ENCODE measurements around the gene C1orf210. TPM values are rescaled to one million over a fixed set of nuclear protein-coding genes. Genes with fewer than 3 reads are reported as not detected.

The C1orf210 gene
- polyA plus RNA-seq, 1 experiment: not detected

GRCh38 chr1:43243299-43243698, 42.1 kb downstream of the C1orf210 start:
- TF ChIP-seq, protein P1, sequence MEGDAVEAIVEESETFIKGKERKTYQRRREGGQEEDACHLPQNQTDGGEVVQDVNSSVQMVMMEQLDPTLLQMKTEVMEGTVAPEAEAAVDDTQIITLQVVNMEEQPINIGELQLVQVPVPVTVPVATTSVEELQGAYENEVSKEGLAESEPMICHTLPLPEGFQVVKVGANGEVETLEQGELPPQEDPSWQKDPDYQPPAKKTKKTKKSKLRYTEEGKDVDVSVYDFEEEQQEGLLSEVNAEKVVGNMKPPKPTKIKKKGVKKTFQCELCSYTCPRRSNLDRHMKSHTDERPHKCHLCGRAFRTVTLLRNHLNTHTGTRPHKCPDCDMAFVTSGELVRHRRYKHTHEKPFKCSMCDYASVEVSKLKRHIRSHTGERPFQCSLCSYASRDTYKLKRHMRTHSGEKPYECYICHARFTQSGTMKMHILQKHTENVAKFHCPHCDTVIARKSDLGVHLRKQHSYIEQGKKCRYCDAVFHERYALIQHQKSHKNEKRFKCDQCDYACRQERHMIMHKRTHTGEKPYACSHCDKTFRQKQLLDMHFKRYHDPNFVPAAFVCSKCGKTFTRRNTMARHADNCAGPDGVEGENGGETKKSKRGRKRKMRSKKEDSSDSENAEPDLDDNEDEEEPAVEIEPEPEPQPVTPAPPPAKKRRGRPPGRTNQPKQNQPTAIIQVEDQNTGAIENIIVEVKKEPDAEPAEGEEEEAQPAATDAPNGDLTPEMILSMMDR (IDR thresholded peaks at IDR 0.05; ENCODE audit: insufficient read depth, low read depth, low read length): no peak
- Histone ChIP-seq H3K4me3 (ENCODE audit: low read depth, low read length) (no peak overlapping the region), H3K36me3 (ENCODE audit: control insufficient read depth, insufficient read depth, low read length) (no peaks in the 10 kb centered on the region), H3K27me3 (ENCODE audit: control insufficient read depth, insufficient read depth, low read length) (no peaks in the 10 kb centered on the region)
- CTCF ChIA-PET: interaction anchor here (0.9 to 1.8 kb wide), 3 partner anchors 16 to 171 kb away, joined by 3 to 4 read pairs (median 3); partner anchors contain the start of gene CDC20
- POLR2A ChIA-PET: no interaction called here
- no peak for DNase-seq (ENCODE audit: low read depth)

DNA sequence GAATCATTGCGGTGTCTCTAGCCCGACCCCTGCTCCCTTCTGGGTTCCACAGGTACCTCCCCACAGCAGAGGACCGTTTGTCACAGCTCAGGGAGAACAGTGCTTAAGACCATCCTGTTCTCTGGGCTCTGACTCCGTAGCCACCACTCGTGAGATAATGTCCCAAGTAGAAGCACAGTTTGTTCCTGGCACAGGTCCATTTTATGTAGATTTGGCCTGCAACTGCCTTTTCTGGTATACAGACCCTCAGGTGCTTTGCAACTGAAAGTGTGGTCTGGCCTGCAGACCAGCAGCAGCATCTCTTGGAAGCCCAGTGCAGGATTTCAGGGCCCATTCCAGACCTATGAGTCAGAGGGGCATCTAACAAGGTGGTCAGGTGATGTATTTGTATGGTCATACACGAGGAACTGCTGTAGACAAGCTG, 44.0 kb downstream of the C1orf210 start:
- TF ChIP-seq, protein P1 (IDR thresholded peaks at IDR 0.05; ENCODE audit: insufficient read depth, low read depth, low read length): no peak
- no peaks in the 10 kb centered on the region for H3K27me3 ChIP-seq (ENCODE audit: control insufficient read depth, insufficient read depth, low read length)
- ChIA-PET POLR2A (no interaction called here), CTCF (interaction anchor here (1.6 kb wide), 1 partner anchor 117 kb away, joined by 3 read pairs; no protein-coding TSS in a partner anchor)
- no peak for DNase-seq (ENCODE audit: low read depth)
- H3K4me3 ChIP-seq (ENCODE audit: low read depth, low read length): no peak overlapping the region
- H3K36me3 ChIP-seq (ENCODE audit: control insufficient read depth, insufficient read depth, low read length): no peaks in the 10 kb centered on the region

GRCh38 chr1:43239484-43239883, 45.9 kb downstream of the C1orf210 start:
- H3K4me3 ChIP-seq (ENCODE audit: low read depth, low read length): no peak overlapping the region
- CTCF ChIA-PET: interaction anchor here (0.6 to 1.8 kb wide), 5 partner anchors 45 to 281 kb away, joined by 3 to 5 read pairs (median 4); no protein-coding TSS in a partner anchor
- H3K36me3 ChIP-seq (ENCODE audit: control insufficient read depth, insufficient read depth, low read length): no peaks in the 10 kb centered on the region
- no peak for DNase-seq (ENCODE audit: low read depth)
- TF ChIP-seq, protein P1 (IDR thresholded peaks at IDR 0.05; ENCODE audit: insufficient read depth, low read depth, low read length): no peak
- H3K27me3 ChIP-seq (ENCODE audit: control insufficient read depth, insufficient read depth, low read length): no peaks in the 10 kb centered on the region
- POLR2A ChIA-PET: no interaction called here

- ChIA-PET CTCF (interaction anchor here (0.6 to 1.8 kb wide), 6 partner anchors 45 to 282 kb away, joined by 3 to 6 read pairs (median 4); partner anchors contain the start of gene CDC20), POLR2A (no interaction called here)
- Histone ChIP-seq H3K4me3 (ENCODE audit: low read depth, low read length) (no peak overlapping the region), H3K36me3 (ENCODE audit: control insufficient read depth, insufficient read depth, low read length) (no peaks in the 10 kb centered on the region), H3K27me3 (ENCODE audit: control insufficient read depth, insufficient read depth, low read length) (no peaks in the 10 kb centered on the region)
- TF ChIP-seq, protein P1 (IDR thresholded peaks at IDR 0.05; ENCODE audit: insufficient read depth, low read depth, low read length): no peak
- no peak for DNase-seq (ENCODE audit: low read depth)
Observed at GRCh38 chr1:43238991-43239469, 46.4 kb downstream of the C1orf210 start.

DNA sequence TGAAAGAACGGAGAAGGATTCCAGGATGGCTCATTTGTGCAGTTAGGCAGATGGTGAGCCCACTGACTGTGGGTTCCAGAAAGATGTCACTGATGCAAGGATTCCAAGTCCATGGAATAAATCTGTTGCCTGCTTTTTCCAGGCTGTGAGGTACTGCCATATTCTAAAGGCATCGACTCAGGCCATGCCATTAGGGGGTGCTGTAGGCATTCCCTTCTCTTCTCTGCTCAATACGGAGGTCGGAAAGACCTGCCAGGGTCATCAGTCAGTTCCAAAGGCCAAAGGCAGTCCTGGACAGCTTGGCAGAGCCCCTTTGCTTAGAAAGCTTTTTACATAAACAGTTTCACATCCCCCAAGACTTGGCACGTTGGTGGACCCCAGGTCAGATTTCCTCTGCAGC, 47.3 kb downstream of the C1orf210 start:
- ChIA-PET CTCF (interaction anchor here (0.6 to 1.8 kb wide), 8 partner anchors 9 to 210 kb away, joined by 3 to 6 read pairs (median 3); partner anchors contain the start of gene CDC20), POLR2A (no interaction called here)
- H3K27me3 ChIP-seq (ENCODE audit: control insufficient read depth, insufficient read depth, low read length): no peaks in the 10 kb centered on the region
- no peaks in the 10 kb centered on the region for H3K36me3 ChIP-seq (ENCODE audit: control insufficient read depth, insufficient read depth, low read length)
- H3K4me3 ChIP-seq (ENCODE audit: low read depth, low read length): no peak overlapping the region
- no peak for DNase-seq (ENCODE audit: low read depth)
- TF ChIP-seq, protein P1 (IDR thresholded peaks at IDR 0.05; ENCODE audit: insufficient read depth, low read depth, low read length): peak; percentile 79
